Measurements from ENCODE around the gene MARK4. TPM values are rescaled to one million over a fixed set of nuclear protein-coding genes. Genes with fewer than 3 reads are reported as not detected.

Gene MARK4
- total RNA-seq, 1 experiment from 2014 or later = 24.1 TPM

DNA sequence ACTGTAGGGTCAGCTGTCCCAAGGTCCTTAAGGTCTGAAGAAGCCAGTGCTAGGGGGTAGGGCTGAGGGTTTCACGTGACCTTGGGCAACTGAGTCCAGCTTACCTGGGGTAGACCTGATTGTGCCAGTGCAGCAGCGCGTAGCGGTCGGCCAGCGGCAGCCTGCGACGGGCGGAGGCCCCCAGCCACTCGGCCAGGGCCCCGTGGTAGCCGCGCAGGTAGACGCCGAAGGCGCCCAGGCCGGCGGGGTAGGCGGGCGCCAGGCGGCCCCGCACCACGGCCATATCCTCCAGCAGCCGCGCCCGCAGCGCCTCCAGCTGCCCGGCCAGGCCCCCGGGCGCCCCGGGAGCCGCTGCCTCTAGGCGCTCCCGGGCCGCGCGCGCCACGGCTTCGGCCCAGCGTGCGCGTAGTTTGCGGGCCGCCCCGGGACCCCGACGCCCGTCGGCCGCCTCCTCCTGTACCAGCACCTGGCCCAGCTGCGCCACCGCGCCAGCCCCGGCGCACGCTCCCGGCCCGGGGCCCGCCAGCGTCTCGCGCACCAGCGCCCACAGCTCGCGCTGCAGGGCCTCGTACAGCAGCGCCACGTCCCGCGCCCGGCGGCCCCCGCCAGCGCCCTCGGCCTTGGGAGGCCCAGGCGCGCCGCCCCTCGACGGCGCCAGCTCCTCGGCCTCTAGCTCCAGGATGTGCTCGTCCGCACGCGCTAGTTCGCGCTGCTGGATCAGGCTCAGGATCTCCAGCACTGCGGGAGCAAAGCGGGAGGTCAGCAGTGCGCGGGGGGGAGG, 16.8 kb upstream of the MARK4 start:
- no peak for DNase-seq (ENCODE audit: low read depth)
- in situ Hi-C loops (cut with HindIII; ENCODE audit: low pct_unique_long_range_greater_than_20kb, low sequenced_read_pairs) = no loop called here

DNA sequence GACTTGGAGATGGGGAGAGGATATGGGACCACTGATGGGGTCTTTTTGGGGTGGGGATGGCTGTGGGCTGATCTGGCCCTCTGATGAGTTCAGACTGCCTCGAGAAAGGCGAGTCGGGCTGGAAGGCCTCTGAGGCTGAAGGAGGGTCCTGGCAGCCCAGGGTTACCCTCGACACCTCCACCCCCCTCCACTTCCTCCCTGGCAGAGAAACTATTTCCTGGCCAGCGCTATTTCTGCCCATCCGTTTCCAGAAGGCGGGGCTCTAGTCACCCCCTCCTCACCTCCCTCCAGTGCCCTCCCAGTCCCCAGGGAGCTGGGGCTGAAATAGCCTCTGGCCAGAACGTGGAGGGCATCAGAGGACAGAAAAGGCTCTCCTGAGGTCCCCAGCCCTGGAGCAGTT, 15.6 kb upstream of the MARK4 start:
- in situ Hi-C loops (cut with HindIII; ENCODE audit: low pct_unique_long_range_greater_than_20kb, low sequenced_read_pairs) = no loop called here
- DNase-seq (ENCODE audit: low read depth) = no peak

DNA sequence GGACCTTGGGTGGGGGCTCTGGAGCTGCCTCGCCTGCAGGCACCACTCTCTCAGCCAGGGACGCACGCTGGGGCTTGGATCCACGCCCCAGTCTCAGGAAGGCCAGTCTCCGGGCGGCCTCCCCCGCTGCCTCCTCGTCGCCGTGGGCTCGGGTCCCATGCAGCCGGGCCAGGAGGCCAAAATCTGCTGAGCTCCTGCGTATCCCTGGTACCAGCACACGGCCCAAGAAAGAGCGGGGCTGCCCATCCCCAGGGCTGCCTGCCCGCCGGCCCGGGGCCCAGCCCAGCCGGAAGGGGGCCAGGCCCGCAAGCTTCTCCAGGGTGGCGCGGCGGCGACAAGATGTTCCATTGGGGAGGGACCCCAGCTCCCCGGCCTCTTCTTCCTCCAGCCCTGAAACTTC, 12.5 kb upstream of the MARK4 start:
- no peak for DNase-seq (ENCODE audit: low read depth)

GRCh38 chr19:45243144-45243732, 7.8 kb upstream of the MARK4 start:
- DNase-seq (ENCODE audit: low read depth) = no peak
- in situ Hi-C loops (cut with HindIII; ENCODE audit: low pct_unique_long_range_greater_than_20kb, low sequenced_read_pairs) = no loop called here

More for the DNA sequence above, 12.5 kb upstream of the MARK4 start:
- in situ Hi-C loops (cut with HindIII; ENCODE audit: low pct_unique_long_range_greater_than_20kb, low sequenced_read_pairs) = no loop called here

GRCh38 chr19:45244133-45244794, 6.8 kb upstream of the MARK4 start:
- no peak for DNase-seq (ENCODE audit: low read depth)
- in situ Hi-C loops (cut with HindIII; ENCODE audit: low pct_unique_long_range_greater_than_20kb, low sequenced_read_pairs) = no loop called here

DNA sequence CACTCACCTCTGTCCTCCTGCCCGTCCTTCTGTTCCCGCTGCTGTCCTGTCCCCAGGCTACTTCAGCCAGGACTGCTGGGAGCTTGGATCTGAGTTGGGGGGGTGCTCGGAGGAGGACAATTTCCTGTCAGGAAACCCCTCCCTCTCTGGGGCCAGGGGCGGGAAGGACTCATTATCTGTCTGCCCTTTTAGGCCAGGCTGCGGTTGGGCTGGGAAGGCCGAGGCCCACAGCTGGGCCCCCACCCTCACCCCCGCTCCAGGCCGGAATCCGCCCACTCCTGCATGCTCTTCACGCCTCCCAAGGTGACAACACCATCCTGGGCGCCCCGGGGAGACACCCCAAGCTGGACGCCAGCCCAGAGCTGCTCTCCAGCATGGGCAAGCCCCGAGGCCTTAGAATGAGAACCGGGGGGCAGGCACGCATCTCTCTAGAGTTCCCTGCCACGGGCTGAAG, 5.7 kb upstream of the MARK4 start, which contains the start of gene EXOC3L2:
Gene EXOC3L2, minus strand, starts transcription at position 74 of the 454 bp plus-strand sequence. CDS start 6,362 bp downstream, outside the sequence.
- no peak for DNase-seq (ENCODE audit: low read depth)
- in situ Hi-C loops (cut with HindIII; ENCODE audit: low pct_unique_long_range_greater_than_20kb, low sequenced_read_pairs) = no loop called here

GRCh38 chr19:45245826-45246225, 5.2 kb upstream of the MARK4 start:
- in situ Hi-C loops (cut with HindIII; ENCODE audit: low pct_unique_long_range_greater_than_20kb, low sequenced_read_pairs) = no loop called here
- DNase-seq (ENCODE audit: low read depth) = no peak

GRCh38 chr19:45247136-45247535, 3.9 kb upstream of the MARK4 start:
- no peak for DNase-seq (ENCODE audit: low read depth)
- in situ Hi-C loops (cut with HindIII; ENCODE audit: low pct_unique_long_range_greater_than_20kb, low sequenced_read_pairs) = no loop called here

- in situ Hi-C loops (cut with HindIII; ENCODE audit: low pct_unique_long_range_greater_than_20kb, low sequenced_read_pairs) = no loop called here
Observed at GRCh38 chr19:45249261-45250033, 1.6 kb upstream of the MARK4 start.

DNA sequence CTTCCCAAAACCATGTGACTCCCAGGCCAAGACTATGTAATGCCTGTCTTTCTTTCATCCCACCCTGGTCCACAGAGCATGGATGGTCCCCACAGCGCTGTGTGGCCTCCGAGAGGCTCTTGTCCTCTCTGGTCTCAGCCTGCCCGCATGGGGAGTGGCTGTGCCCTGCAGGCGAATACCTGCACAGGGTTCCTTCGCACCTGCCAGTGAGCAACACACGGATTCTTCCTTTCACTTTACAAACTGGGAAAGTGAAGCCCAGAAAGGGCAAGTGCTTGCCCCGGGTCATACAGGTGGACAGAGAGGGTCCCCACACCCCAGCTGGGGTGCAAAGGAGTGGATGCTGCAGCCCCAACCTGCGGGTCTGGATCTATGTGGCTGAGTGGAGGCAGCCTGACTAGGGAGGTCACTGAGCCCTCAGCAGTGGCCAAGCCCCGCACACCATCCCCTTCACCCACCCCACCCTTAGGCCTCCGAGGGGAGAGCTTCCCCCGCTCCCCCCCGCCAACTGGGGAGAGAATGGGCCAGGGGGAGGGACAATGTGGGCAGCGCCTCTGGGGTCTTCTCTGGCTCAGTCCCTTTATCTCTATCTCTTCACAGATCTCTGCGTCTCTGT, 747 bp upstream of the MARK4 start:
- DNase-seq (ENCODE audit: low read depth) = no peak
- in situ Hi-C loops (cut with HindIII; ENCODE audit: low pct_unique_long_range_greater_than_20kb, low sequenced_read_pairs) = no loop called here

More at GRCh38 chr19:45249261-45250033, 1.6 kb upstream of the MARK4 start:
- no peak for DNase-seq (ENCODE audit: low read depth)

DNA sequence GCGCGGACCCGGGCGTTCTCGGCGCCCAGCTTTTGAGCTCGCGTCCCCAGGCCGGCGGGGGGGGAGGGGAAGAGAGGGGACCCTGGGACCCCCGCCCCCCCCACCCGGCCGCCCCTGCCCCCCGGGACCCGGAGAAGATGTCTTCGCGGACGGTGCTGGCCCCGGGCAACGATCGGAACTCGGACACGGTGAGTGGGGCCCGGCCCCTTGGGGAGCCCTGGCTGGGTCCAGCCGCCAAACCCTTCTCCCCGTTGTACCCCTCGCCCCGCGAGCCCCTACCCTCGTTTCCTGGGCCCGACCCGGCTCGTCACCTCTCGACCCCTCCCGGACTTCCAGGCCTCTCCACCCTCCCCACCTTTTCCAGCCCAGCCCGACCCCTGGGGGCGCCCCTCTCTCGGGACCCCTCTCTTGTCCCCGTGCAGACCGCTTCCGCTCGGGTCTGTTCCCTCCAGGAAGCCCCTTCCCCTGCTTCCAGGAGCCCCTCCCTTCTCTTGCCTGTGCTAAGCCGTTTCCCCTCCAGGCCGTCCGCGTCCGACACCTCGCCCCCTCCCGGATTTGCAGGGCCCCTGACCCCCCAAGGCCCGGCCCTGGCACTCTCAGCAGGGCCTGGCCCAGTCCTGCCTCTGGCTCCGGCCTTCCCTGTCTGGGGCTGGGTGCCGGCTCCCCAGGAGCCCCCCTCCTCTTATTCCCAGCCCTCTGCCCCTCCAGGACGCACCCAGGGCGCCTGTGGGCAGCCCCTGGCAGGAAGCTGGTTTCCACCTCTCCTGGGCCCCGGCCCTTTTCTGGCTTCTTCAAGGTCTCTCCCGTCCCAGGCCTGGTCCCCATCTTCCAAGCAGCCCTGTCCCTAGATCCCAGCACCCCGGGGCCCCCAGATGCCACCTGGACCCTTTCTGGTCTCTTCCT, 632 bp downstream of the MARK4 start:
- in situ Hi-C loops (cut with HindIII; ENCODE audit: low pct_unique_long_range_greater_than_20kb, low sequenced_read_pairs) = no loop called here
- no peak for DNase-seq (ENCODE audit: low read depth)

GRCh38 chr19:45253396-45254027, 2.4 kb downstream of the MARK4 start:
- no peak for DNase-seq (ENCODE audit: low read depth)
- in situ Hi-C loops (cut with HindIII; ENCODE audit: low pct_unique_long_range_greater_than_20kb, low sequenced_read_pairs) = no loop called here

DNA sequence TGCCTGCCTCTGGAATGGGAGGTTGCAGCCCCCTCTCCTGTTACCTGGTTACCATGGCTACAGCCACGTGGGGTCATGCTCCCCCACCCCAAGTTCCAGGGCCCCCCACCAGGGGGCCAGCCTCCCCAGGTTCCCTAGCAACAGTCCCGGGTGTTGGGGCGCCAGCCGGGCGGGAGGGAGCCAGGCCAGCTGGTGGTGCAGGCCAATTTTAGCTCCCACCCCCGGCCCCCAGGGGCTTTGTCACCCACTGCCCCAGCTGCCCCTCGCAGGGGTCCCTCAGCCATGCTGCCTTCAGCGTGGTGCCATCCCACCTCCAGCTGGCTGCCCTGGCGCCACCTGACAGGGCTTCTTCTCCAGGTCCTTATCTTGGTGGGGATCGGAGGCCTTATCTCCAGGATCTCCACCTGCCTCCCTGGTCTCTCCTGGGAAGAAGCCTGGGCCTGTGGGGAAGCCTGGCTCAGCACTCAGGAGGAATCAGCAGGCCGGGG, 3.0 kb downstream of the MARK4 start:
- in situ Hi-C loops (cut with HindIII; ENCODE audit: low pct_unique_long_range_greater_than_20kb, low sequenced_read_pairs) = no loop called here
- DNase-seq (ENCODE audit: low read depth) = no peak

DNA sequence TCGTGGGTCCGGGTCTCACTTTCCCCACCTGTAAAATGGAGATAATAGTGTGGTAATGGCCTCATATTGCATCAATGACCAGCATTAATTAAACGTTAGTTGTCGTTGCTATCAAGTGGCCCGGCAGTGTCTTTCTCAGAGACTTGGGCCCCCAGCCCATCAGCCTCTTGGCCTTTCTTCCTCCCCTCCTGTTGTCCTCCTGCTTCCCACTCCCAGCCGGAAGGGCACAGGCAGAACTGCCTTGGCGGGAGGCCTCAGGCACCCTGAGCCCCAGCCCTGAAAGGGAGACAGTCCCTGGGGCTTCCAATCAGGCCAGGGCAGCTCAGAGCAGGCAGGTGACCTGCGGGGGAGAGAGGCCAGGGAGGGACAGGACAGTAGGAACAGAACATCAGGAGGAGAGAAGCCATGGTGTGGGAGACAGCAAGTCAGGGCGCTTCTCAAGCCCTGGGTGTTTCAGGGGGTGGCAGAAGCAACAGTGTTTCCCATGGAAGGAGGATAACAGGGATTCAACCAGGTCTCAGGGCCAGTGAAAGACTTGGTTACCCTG, 4.6 kb downstream of the MARK4 start:
- in situ Hi-C loops (cut with HindIII; ENCODE audit: low pct_unique_long_range_greater_than_20kb, low sequenced_read_pairs) = no loop called here
- no peak for DNase-seq (ENCODE audit: low read depth)

- no peak for DNase-seq (ENCODE audit: low read depth)
Observed at GRCh38 chr19:45256836-45257235, 5.8 kb downstream of the MARK4 start.

DNA sequence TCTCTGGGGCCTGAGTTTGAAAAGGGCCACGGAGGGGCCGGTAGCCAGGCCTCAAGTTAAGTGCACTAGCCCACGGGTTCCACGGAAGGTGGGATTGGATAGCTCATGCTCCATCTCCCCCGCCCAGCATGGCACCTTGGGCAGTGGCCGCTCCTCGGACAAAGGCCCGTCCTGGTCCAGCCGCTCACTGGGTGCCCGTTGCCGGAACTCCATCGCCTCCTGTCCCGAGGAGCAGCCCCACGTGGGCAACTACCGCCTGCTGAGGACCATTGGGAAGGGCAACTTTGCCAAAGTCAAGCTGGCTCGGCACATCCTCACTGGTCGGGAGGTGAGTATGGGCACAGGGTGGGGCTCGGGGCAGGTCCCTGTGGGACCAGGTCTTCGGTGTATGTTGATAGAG, 7.8 kb downstream of the MARK4 start:
- in situ Hi-C loops (cut with HindIII; ENCODE audit: low pct_unique_long_range_greater_than_20kb, low sequenced_read_pairs) = no loop called here
- no peak for DNase-seq (ENCODE audit: low read depth)

More at GRCh38 chr19:45256836-45257235, 5.8 kb downstream of the MARK4 start:
- in situ Hi-C loops (cut with HindIII; ENCODE audit: low pct_unique_long_range_greater_than_20kb, low sequenced_read_pairs) = no loop called here
